Keratinocyte (primary cell): ENCODE data around the gene OR10G6. TPM values are rescaled to one million over a fixed set of nuclear protein-coding genes. Genes with fewer than 3 reads are reported as not detected.

Experiments
- DNase-seq: peaks from one replicate; pipeline ENCODE4 v3.0.0-alpha.2; 2011; ENCODE audit warnings: low read depth, missing footprints, low spot score
- FAIRE-seq: peaks from 2 replicates; lab custom pipeline; 2011; peaks lifted over from hg19 to GRCh38; lab: Jason Lieb, UNC
- H2AFZ ChIP-seq: 2 replicates; pipeline ENCODE4 v1.6.0; 2012; ENCODE audit warnings: low read length, control low read depth, inconsistent platforms; ENCODE audit not compliant: control insufficient read depth
- H3K27ac ChIP-seq: 2 replicates; pipeline ENCODE4 v1.5.1; 2011; ENCODE audit warnings: low read length; ENCODE audit not compliant: control insufficient read depth, insufficient read depth
- H3K27me3 ChIP-seq: 3 replicates; pipeline ENCODE4 v1.6.0; 2011; ENCODE audit warnings: low read length; ENCODE audit not compliant: control insufficient read depth, insufficient read depth; ENCODE audit errors: extremely low read depth
- H3K36me3 ChIP-seq, 2 experiments: 2 replicates in 1 of 2; 3 replicates in 1 of 2; pipeline ENCODE4 v1.5.1; 2011; ENCODE audit warnings: low read length in 2 of 2, mild to moderate bottlenecking in 1 of 2; ENCODE audit not compliant: control insufficient read depth in 2 of 2, insufficient read depth in 2 of 2; ENCODE audit errors: extremely low read depth in 1 of 2
- H3K4me1 ChIP-seq: 3 replicates; pipeline ENCODE4 v1.5.1; 2011; ENCODE audit warnings: low read length; ENCODE audit not compliant: control insufficient read depth, insufficient read depth; ENCODE audit errors: extremely low read depth
- H3K4me2 ChIP-seq: 3 replicates; pipeline ENCODE4 v1.6.0; 2011; ENCODE audit warnings: low read depth, low read length; ENCODE audit not compliant: control insufficient read depth, insufficient read depth; ENCODE audit errors: extremely low read depth
- H3K4me3 ChIP-seq, 3 experiments: fragments of 200-600 bp in 1 of 3; sonication (generic) in 1 of 3; 2 replicates in 2 of 3; 3 replicates in 1 of 3; pipeline ENCODE4 v1.5.1; 2011 to 2016; ENCODE audit warnings: low read length in 3 of 3, mild to moderate bottlenecking in 3 of 3, control low read depth in 2 of 3, inconsistent platforms in 1 of 3, low read depth in 1 of 3, mixed read lengths in 1 of 3, mixed run types in 1 of 3, moderate library complexity in 1 of 3; ENCODE audit not compliant: control insufficient read depth in 2 of 3, insufficient read depth in 2 of 3; ENCODE audit errors: extremely low read depth in 1 of 3
- H3K79me2 ChIP-seq: 2 replicates; pipeline ENCODE4 v1.6.0; 2012; ENCODE audit warnings: low read length; ENCODE audit not compliant: control insufficient read depth, insufficient read depth
- H3K9ac ChIP-seq: 3 replicates; pipeline ENCODE4 v1.6.0; 2011; ENCODE audit warnings: low read length; ENCODE audit not compliant: control insufficient read depth, insufficient read depth; ENCODE audit errors: extremely low read depth
- H3K9me1 ChIP-seq: 3 replicates; pipeline ENCODE4 v1.6.0; 2011; ENCODE audit warnings: low read length; ENCODE audit not compliant: control insufficient read depth, insufficient read depth; ENCODE audit errors: extremely low read depth
- H3K9me3 ChIP-seq: 2 replicates; pipeline ENCODE4 v1.5.1; 2012; ENCODE audit warnings: low read depth, low read length; ENCODE audit not compliant: control insufficient read depth
- H4K20me1 ChIP-seq: 3 replicates; pipeline ENCODE4 v1.6.0; 2011; ENCODE audit warnings: low read length; ENCODE audit not compliant: control insufficient read depth, insufficient read depth; ENCODE audit errors: extremely low read depth
- EZH2 ChIP-seq: IDR thresholded peaks from one replicate; pipeline ENCODE4 v1.6.1; 2012; ENCODE audit warnings: inconsistent platforms, mild to moderate bottlenecking, low read length, moderate library complexity
- dilution Hi-C: fragments of 300-500 bp; cut with MboI; formaldehyde crosslinking; loops from one replicate; pipeline ENCODE4 v1.7.0; 2020; ENCODE audit warnings: low sequenced_read_pairs; ENCODE audit not compliant: extremely low pct_ligation_motif_present
- polyA plus RNA-seq, 5 experiments: library from polyadenylated mRNA; depleted of rRNA in 3 of 5; stranded (reverse) in 3 of 5; stranded (forward) in 1 of 5; unstranded in 1 of 5; fragments of >200 nt; gene quantifications; 1 replicate in 1 of 5; 2 replicates in 3 of 5; 3 replicates in 1 of 5; pipeline versions ENCODE4 v1.2.1 to v1.2.3, GENCODE V29; 2011 to 2012; ENCODE audit warnings: missing spikeins in 2 of 5, low read depth in 1 of 5, low replicate concordance in 1 of 5
- TF ChIP-seq, protein P1 (sequence below), 3 experiments: IDR thresholded peaks in 1 of 3; conservative IDR thresholded peaks in 1 of 3; optimal IDR thresholded peaks in 1 of 3; 2 replicates in 2 of 3; 3 replicates in 1 of 3; pipeline versions ENCODE3 to v1.5.1; 2011; ENCODE audit warnings: low read length in 3 of 3, mild to moderate bottlenecking in 3 of 3, moderate library complexity in 2 of 3, control low read depth in 1 of 3, inconsistent platforms in 1 of 3; ENCODE audit not compliant: insufficient read depth in 2 of 3; ENCODE audit errors: extremely low read depth in 1 of 3

The OR10G6 gene
- polyA plus RNA-seq, 1 donor (not counting 4 experiments of a cell fraction or from before 2014, with no cell fraction given), result not detected

GRCh38 chr11:123945132-123945531, 49.8 kb downstream of the OR10G6 start:
- H3K36me3 ChIP-seq, result no peaks in the 10 kb centered on the region
- no peak overlapping the region for H2AFZ ChIP-seq
- H3K79me2 ChIP-seq, result no peaks in the 10 kb centered on the region
- H4K20me1 ChIP-seq, result no peaks in the 10 kb centered on the region
- H3K4me1 ChIP-seq, result no peaks in the 10 kb centered on the region
- FAIRE-seq (no peak), DNase-seq (no peak)
- no peaks in the 10 kb centered on the region for H3K9me1 ChIP-seq
- dilution Hi-C loops, result no loop called here
- TF ChIP-seq, protein P1, sequence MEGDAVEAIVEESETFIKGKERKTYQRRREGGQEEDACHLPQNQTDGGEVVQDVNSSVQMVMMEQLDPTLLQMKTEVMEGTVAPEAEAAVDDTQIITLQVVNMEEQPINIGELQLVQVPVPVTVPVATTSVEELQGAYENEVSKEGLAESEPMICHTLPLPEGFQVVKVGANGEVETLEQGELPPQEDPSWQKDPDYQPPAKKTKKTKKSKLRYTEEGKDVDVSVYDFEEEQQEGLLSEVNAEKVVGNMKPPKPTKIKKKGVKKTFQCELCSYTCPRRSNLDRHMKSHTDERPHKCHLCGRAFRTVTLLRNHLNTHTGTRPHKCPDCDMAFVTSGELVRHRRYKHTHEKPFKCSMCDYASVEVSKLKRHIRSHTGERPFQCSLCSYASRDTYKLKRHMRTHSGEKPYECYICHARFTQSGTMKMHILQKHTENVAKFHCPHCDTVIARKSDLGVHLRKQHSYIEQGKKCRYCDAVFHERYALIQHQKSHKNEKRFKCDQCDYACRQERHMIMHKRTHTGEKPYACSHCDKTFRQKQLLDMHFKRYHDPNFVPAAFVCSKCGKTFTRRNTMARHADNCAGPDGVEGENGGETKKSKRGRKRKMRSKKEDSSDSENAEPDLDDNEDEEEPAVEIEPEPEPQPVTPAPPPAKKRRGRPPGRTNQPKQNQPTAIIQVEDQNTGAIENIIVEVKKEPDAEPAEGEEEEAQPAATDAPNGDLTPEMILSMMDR (optimal IDR thresholded peaks at IDR 0.05 in 1 of 3, IDR thresholded peaks at IDR 0.05 in 1 of 3, conservative IDR thresholded peaks at IDR 0.05 in 1 of 3; ENCODE audit: extremely low read depth in 1 of 3, insufficient read depth in 2 of 3, low read length in 3 of 3), result no peak
- no peak for TF ChIP-seq EZH2
- H3K27me3 ChIP-seq, result no peaks in the 10 kb centered on the region
- no peak overlapping the region for H3K4me3 ChIP-seq
- H3K27ac ChIP-seq, result no peak overlapping the region
- no peaks in the 10 kb centered on the region for H3K9me3 ChIP-seq
- H3K9ac ChIP-seq, result no peak overlapping the region
- no peak overlapping the region for H3K4me2 ChIP-seq

Other genes with a start within 250 kb of the OR10G6 start
- gene OR6X1, start 240.6 kb downstream of the OR10G6 start, polyA plus RNA-seq, result not detected in 3 replicates
- gene OR6M1, start 188.8 kb downstream of the OR10G6 start, polyA plus RNA-seq, result not detected in 3 replicates
- not detected in 3 replicates for gene TMEM225, start 109.5 kb downstream of the OR10G6 start, polyA plus RNA-seq
- not detected in 3 replicates for gene OR8D4, start 93.0 kb downstream of the OR10G6 start, polyA plus RNA-seq
- not detected in 3 replicates for gene OR4D5, start 55.5 kb downstream of the OR10G6 start, polyA plus RNA-seq
- not detected in 3 replicates for gene OR6T1, start 51.3 kb downstream of the OR10G6 start, polyA plus RNA-seq
- gene OR10S1, start 17.4 kb downstream of the OR10G6 start, polyA plus RNA-seq, result not detected in 3 replicates
- not detected in 3 replicates for gene OR10G4, start 17.8 kb upstream of the OR10G6 start, polyA plus RNA-seq
- not detected in 3 replicates for gene OR10G9, start 27.9 kb upstream of the OR10G6 start, polyA plus RNA-seq
- not detected in 3 replicates for gene OR10G8, start 31.6 kb upstream of the OR10G6 start, polyA plus RNA-seq
- not detected in 3 replicates for gene OR10G7, start 46.2 kb upstream of the OR10G6 start, polyA plus RNA-seq
- 29.7 to 39.5 TPM (median 36.4 TPM) in 3 replicates for gene VWA5A, start 120.3 kb upstream of the OR10G6 start, polyA plus RNA-seq
- gene OR10D3, start 188.2 kb upstream of the OR10G6 start, polyA plus RNA-seq, result not detected in 3 replicates
- gene OR8G1, start 245.9 kb upstream of the OR10G6 start, polyA plus RNA-seq, result not detected in 3 replicates